GM23248 (cell line): ENCODE measurements around the gene CMIP. TPM values are rescaled to one million over a fixed set of nuclear protein-coding genes. Genes with fewer than 3 reads are reported as not detected.

Experiments used
- DNase-seq: peaks from one replicate; pipeline ENCODE4 v3.0.0-alpha.2; 2015
- H2AFZ ChIP-seq: fragments of 200-600 bp; sonication (generic); 2 replicates; pipeline ENCODE4 v1.6.1; 2016; ENCODE audit warnings: antibody characterized with exemption
- H3F3A ChIP-seq: fragments of 200-600 bp; sonication (generic); 2 replicates; pipeline ENCODE4 v1.6.1; 2016; ENCODE audit warnings: mild to moderate bottlenecking, antibody characterized with exemption, mixed run types; ENCODE audit not compliant: insufficient read depth
- H3K27ac ChIP-seq: fragments of 200-600 bp; sonication (generic); 2 replicates; pipeline ENCODE4 v1.5.1; 2016; ENCODE audit warnings: mild to moderate bottlenecking
- H3K27me3 ChIP-seq: fragments of 200-600 bp; sonication (generic); replicated peaks from 2 replicates; pipeline ENCODE4 v1.6.1; 2016; ENCODE audit warnings: mild to moderate bottlenecking; ENCODE audit not compliant: insufficient read depth
- H3K36me3 ChIP-seq: fragments of 200-600 bp; sonication (generic); 2 replicates; pipeline ENCODE4 v1.6.1; 2016; ENCODE audit warnings: low read depth, mild to moderate bottlenecking
- H3K4me1 ChIP-seq: fragments of 200-600 bp; sonication (generic); 2 replicates; pipeline ENCODE4 v1.6.1; 2016; ENCODE audit warnings: mild to moderate bottlenecking; ENCODE audit not compliant: insufficient read depth
- H3K4me2 ChIP-seq: fragments of 200-600 bp; sonication (generic); one replicate; pipeline ENCODE4 v1.6.1; 2016; ENCODE audit warnings: mild to moderate bottlenecking; ENCODE audit not compliant: unreplicated experiment
- H3K4me3 ChIP-seq: fragments of 200-600 bp; sonication (generic); 2 replicates; pipeline ENCODE4 v1.5.1; 2016; ENCODE audit warnings: mild to moderate bottlenecking
- H3K79me2 ChIP-seq: fragments of 200-600 bp; sonication (generic); 2 replicates; pipeline ENCODE4 v1.6.1; 2016; ENCODE audit warnings: mild to moderate bottlenecking; ENCODE audit not compliant: insufficient read depth
- H3K9ac ChIP-seq: fragments of 200-600 bp; sonication (generic); 2 replicates; pipeline ENCODE4 v1.6.1; 2016; ENCODE audit warnings: mild to moderate bottlenecking
- H3K9me2 ChIP-seq: fragments of 200-600 bp; sonication (generic); 2 replicates; pipeline ENCODE4 v1.6.1; 2016; ENCODE audit warnings: mixed run types, mild to moderate bottlenecking, moderate library complexity; ENCODE audit not compliant: insufficient read depth
- H3K9me3 ChIP-seq: fragments of 200-600 bp; sonication (generic); one replicate; pipeline ENCODE4 v1.6.1; 2017; ENCODE audit warnings: low read depth
- H4K20me1 ChIP-seq: fragments of 200-600 bp; sonication (generic); 2 replicates; pipeline ENCODE4 v1.6.0; 2016; ENCODE audit not compliant: insufficient read depth
- EZH2 ChIP-seq: fragments of 200-600 bp; sonication (generic); IDR thresholded peaks from 2 replicates; pipeline ENCODE4 v1.6.1; 2018; ENCODE audit warnings: antibody characterized with exemption, mild to moderate bottlenecking; ENCODE audit not compliant: insufficient read depth, poor library complexity, severe bottlenecking
- EZH2phosphoT487 ChIP-seq: fragments of 200-600 bp; sonication (generic); IDR thresholded peaks from 2 replicates; pipeline ENCODE4 v1.6.1; 2018; ENCODE audit warnings: antibody characterized with exemption, moderate library complexity, mild to moderate bottlenecking, low read depth; ENCODE audit not compliant: insufficient read depth
- WGBS, 2 experiments: methylation state at CpG; one replicate each; pipeline ENCODE4 v1.1.6; 2015 to 2017; ENCODE audit warnings: low lambda C conversion rate in 2 of 2, low coverage in 1 of 2; ENCODE audit errors: missing lambda C conversion rate in 2 of 2; 5-methylcytosine and 5-hydroxymethylcytosine counted together
- in situ Hi-C: fragments of 300-500 bp; cut with MboI; formaldehyde crosslinking; loops from 2 replicates; pipeline ENCODE4 v1.15.0; 2020
- polyA plus RNA-seq: library from polyadenylated mRNA; unstranded; fragments of >200 nt; fragmentation: Nextera tagmentation; extraction: Ambion mirVana; gene quantifications from 2 replicates; pipeline ENCODE4 v1.2.1, GENCODE V29; 2016
- total RNA-seq: library from RNA; depleted of rRNA; stranded (reverse); fragments of >200 nt; shearing (Covaris generic); gene quantifications from 2 replicates; pipeline ENCODE4 v1.2.3, GENCODE V29; 2014

Gene CMIP
- total and polyA plus RNA-seq, 2 experiments from 2014 or later, result 1.5 to 9.5 TPM

DNA sequence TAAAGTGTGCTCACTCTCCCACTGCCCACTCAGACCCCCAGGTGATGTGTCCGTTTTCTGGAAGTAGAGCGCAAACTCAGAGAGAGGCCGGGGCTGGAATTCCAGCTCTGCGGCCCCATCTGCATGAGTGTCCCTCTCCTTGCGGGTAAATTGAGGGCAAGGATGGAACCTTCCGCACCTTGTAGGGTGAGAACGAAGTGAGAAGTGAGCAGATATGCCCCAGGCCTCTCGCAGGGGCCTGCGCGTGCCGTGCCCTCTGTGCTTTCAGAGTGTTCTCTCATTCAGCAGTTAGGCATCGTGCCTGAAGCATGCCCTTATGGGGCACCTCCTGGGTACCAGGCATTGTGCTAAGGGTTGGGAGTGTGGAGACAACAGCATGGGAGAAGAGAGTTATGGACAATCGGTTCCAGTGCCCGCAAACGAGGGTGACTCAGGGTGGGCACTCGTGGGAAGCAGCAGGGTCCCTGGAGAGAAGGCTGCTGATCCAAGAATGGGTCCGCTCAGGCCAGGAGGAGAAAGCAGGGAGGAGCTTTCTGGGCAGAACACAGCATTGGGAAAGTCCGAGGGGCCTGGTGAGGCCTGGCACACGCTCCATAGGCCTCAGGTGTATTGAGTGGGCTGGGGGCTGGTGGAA is 23.8 kb downstream of the CMIP start:
- TF ChIP-seq EZH2, result no peak
- no peak for TF ChIP-seq EZH2phosphoT487
- H3K79me2 ChIP-seq, result peaks cover 99% of the 10 kb centered on the region

GRCh38 chr16:81469183-81469677 is 24.6 kb downstream of the CMIP start:
- Histone ChIP-seq H3K27me3 (no peaks in the 10 kb centered on the region), H3K27ac (no peak overlapping the region), H3K9ac (no peak overlapping the region), H3K9me3 (no peaks in the 10 kb centered on the region), H3K4me2 (no peak overlapping the region), H4K20me1 (peaks cover 12% of the 10 kb centered on the region; the same call in 1 of the 2 replicates), H3K9me2 (no peaks in the 10 kb centered on the region), H3K4me1 (peaks cover 9% of the 10 kb centered on the region; the same call in 1 of the 2 replicates), H3K36me3 (no peaks in the 10 kb centered on the region), H3K79me2 (peaks cover 99% of the 10 kb centered on the region), H2AFZ (no peak overlapping the region), H3F3A (peaks cover 7% of the 10 kb centered on the region; the same call in 1 of the 2 replicates), H3K4me3 (no peak overlapping the region)
- 86 to 88% methylated on average over 4 of the region's 4 CpGs for WGBS, 2 experiments
- no peak for DNase-seq
- in situ Hi-C loops, result no loop called here
- TF ChIP-seq EZH2 (no peak), EZH2phosphoT487 (no peak)

More for the DNA sequence above, 23.8 kb downstream of the CMIP start:
- Histone ChIP-seq H3K27me3 (no peaks in the 10 kb centered on the region), H3K27ac (no peak overlapping the region), H2AFZ (no peak overlapping the region), H3K9ac (no peak overlapping the region), H3K9me3 (no peaks in the 10 kb centered on the region), H3K36me3 (no peaks in the 10 kb centered on the region), H4K20me1 (peaks cover 12% of the 10 kb centered on the region), H3K9me2 (no peaks in the 10 kb centered on the region), H3K4me3 (no peak overlapping the region), H3K4me1 (peaks cover 9% of the 10 kb centered on the region; the same call in 1 of the 2 replicates), H3K4me2 (no peak overlapping the region), H3F3A (peaks cover 7% of the 10 kb centered on the region; the same call in 1 of the 2 replicates)
- 95 to 96% methylated on average over 19 of the region's 19 CpGs for WGBS, 2 experiments
- in situ Hi-C loops, result no loop called here
- DNase-seq, result no peak

DNA sequence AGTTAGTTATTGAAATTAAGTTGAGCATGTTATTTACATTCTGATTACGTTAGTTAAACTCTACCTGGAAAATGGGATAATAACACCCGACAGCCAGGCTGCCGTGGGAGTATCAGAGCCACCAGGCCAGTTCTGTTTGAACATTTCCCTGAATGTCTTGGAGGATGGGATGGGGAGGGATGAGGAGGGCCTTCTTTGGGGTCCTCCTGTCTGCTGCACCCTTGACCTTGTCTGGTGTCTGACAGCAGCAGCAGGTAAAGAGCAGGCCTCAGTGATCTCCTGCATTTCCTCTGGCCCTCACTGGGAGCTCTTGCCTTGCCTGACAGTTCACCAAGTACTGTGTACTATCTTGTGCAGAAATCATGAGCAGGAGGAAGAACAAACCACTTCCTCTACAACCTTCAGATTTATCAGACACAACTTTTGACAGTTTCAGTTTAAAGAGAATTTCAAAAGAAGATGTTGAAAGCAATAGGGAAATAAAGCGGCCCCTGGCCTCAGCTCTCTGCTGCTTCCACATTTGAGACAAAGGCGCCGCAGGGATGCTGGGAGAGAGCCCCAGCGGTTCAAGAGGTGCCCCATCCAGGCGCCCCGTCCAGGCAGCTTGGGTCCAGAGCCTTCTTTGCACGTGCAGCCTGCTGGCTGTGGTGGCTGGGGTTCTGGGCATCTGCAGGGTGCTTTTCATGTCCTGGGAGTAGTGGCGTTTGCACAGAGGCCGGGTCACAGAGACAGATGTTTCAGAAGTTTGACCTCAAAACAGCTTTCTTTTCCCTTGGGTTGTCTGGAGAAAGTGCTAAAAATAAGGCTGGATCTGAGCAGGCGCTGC is 25.3 kb downstream of the CMIP start:
- in situ Hi-C loops, result no loop called here
- peaks cover 12% of the 10 kb centered on the region; the same call in 1 of the 2 replicates for H4K20me1 ChIP-seq
- no peaks in the 10 kb centered on the region for H3K36me3 ChIP-seq
- peaks cover 7% of the 10 kb centered on the region; the same call in 1 of the 2 replicates for H3F3A ChIP-seq
- no peak for DNase-seq
- peaks cover 9% of the 10 kb centered on the region; the same call in 1 of the 2 replicates for H3K4me1 ChIP-seq
- no peak overlapping the region for H3K9ac ChIP-seq
- H3K9me3 ChIP-seq, result no peaks in the 10 kb centered on the region
- H3K79me2 ChIP-seq, result peaks cover 95% of the 10 kb centered on the region
- H2AFZ ChIP-seq, result no peak overlapping the region
- TF ChIP-seq EZH2 (no peak), EZH2phosphoT487 (no peak)
- H3K4me3 ChIP-seq, result no peak overlapping the region
- no peaks in the 10 kb centered on the region for H3K9me2 ChIP-seq
- no peak overlapping the region for H3K4me2 ChIP-seq
- no peaks in the 10 kb centered on the region for H3K27me3 ChIP-seq
- 84% methylated on average over 13 of the region's 13 CpGs for WGBS, 2 experiments
- no peak overlapping the region for H3K27ac ChIP-seq

- H3K4me2 ChIP-seq, result no peak overlapping the region
- no peak overlapping the region for H3K4me3 ChIP-seq
- peaks cover 9% of the 10 kb centered on the region; the same call in 1 of the 2 replicates for H3K4me1 ChIP-seq
- peaks cover 7% of the 10 kb centered on the region; the same call in 1 of the 2 replicates for H3F3A ChIP-seq
- no peak overlapping the region for H2AFZ ChIP-seq
- H3K27me3 ChIP-seq, result no peaks in the 10 kb centered on the region
- WGBS, 2 experiments, result 95 to 98% methylated on average over 9 of the region's 9 CpGs
- in situ Hi-C loops, result no loop called here
- no peak overlapping the region for H3K9ac ChIP-seq
- DNase-seq, result no peak
- H3K9me2 ChIP-seq, result no peaks in the 10 kb centered on the region
- TF ChIP-seq EZH2, result no peak
- no peak for TF ChIP-seq EZH2phosphoT487
- no peak overlapping the region for H3K27ac ChIP-seq
- H3K36me3 ChIP-seq, result no peaks in the 10 kb centered on the region
- H3K79me2 ChIP-seq, result peaks cover 94% of the 10 kb centered on the region
- H4K20me1 ChIP-seq, result peaks cover 7% of the 10 kb centered on the region; the same call in 1 of the 2 replicates
- H3K9me3 ChIP-seq, result no peaks in the 10 kb centered on the region
Measured at GRCh38 chr16:81470796-81471636, 26.4 kb downstream of the CMIP start.
